ENCODE results near the gene RAC2. TPM values are rescaled to one million over a fixed set of nuclear protein-coding genes. Genes with fewer than 3 reads are reported as not detected.
A peak's percentile ranks its signal among the peaks of the same experiment; 100 is the strongest.

The RAC2 gene
- total and polyA plus RNA-seq, 2 of the 8 experiments (the other 6 are each of a cell fraction or from before 2014, with no cell fraction given) = 2.3 to 4.3 TPM

- ChIA-PET POLR2A (ENCODE audit: partially characterized antibody) (no interaction called here), CTCF (ENCODE audit: partially characterized antibody) (interaction anchor here (0.6 to 3.5 kb wide), 5 partner anchors 12 to 1140 kb away, joined by 3 to 25 read pairs (median 4); no protein-coding TSS in a partner anchor)
- Histone ChIP-seq H4K91ac (replicated peaks; ENCODE audit: insufficient read length, low read length) (peak overlapping the region; percentile 26), H3K14ac (ENCODE audit: insufficient read length) (no peak overlapping the region), H2AK5ac (ENCODE audit: low read depth, low read length) (no peak overlapping the region), H3K23ac (ENCODE audit: insufficient read length) (no peak overlapping the region), H4K20me1 (replicated peaks in 1 of 2; ENCODE audit: control insufficient read depth in 1 of 2, insufficient read depth in 2 of 2, low read length in 2 of 2) (no peaks in the 10 kb centered on the region), H3K23me2 (ENCODE audit: low read depth, low read length) (no peaks in the 10 kb centered on the region), H2BK12ac (ENCODE audit: low read depth, low read length) (0 out of 2 replicates have a peak overlapping the region, but pooled peaks have one; percentile 30), H3K79me2 (ENCODE audit: control insufficient read depth in 1 of 2, insufficient read depth in 2 of 2, low read length in 2 of 2) (no peaks in the 10 kb centered on the region), H2BK15ac (ENCODE audit: low read length) (no peak overlapping the region), H3K56ac (replicated peaks; ENCODE audit: insufficient read length, low read depth, low read length) (no peak overlapping the region), H2BK120ac (replicated peaks; ENCODE audit: low read depth, low read length) (no peak overlapping the region), H3K9ac (replicated peaks in 1 of 4; ENCODE audit: extremely low read depth in 1 of 4, low read depth in 3 of 4, low read length in 3 of 4) (no peak overlapping the region), H4K8ac (ENCODE audit: extremely low read depth, insufficient read depth, low read length) (no peak overlapping the region), H3K4ac (replicated peaks; ENCODE audit: insufficient read length, low read depth, low read length) (no peak overlapping the region), H3K36me3 (ENCODE audit: control insufficient read depth in 2 of 4, insufficient read depth in 4 of 4, low read length in 3 of 4) (no peaks in the 10 kb centered on the region), H3K79me1 (ENCODE audit: low read depth, low read length) (no peaks in the 10 kb centered on the region), H3K18ac (ENCODE audit: extremely low read depth, low read length) (no peak overlapping the region; the same call in 1 of the 2 replicates), H3K4me1 (replicated peaks in 1 of 4; ENCODE audit: control insufficient read depth in 3 of 4, insufficient read depth in 4 of 4, low read length in 3 of 4) (peaks cover 0 to 11% (median 4%) of the 10 kb centered on the region in 4 experiments; a peak in 4 of 7 replicates), H3K4me2 (ENCODE audit: insufficient read depth in 1 of 2, low read depth in 2 of 2, low read length in 2 of 2) (no peak overlapping the region), H3K27ac (ENCODE audit: low read depth, low read length) (no peak overlapping the region), H2BK20ac (ENCODE audit: low read length) (no peak overlapping the region), H4K5ac (ENCODE audit: insufficient read length, low read depth, low read length) (no peak overlapping the region), H3K9me3 (ENCODE audit: insufficient read depth in 2 of 2, low read depth in 1 of 2, low read length in 1 of 2) (no peaks in the 10 kb centered on the region), H2BK5ac (ENCODE audit: low read depth, low read length) (no peak overlapping the region; the same call in 1 of the 2 replicates), H3K27me3 (replicated peaks in 1 of 4; ENCODE audit: control insufficient read depth in 3 of 4, extremely low read depth in 1 of 4, insufficient read depth in 3 of 4, low read length in 3 of 4) (no peaks in the 10 kb centered on the region; a peak in 1 of 7 replicates), H3K4me3 (ENCODE audit: extremely low read depth in 1 of 4, insufficient read depth in 2 of 4, low read depth in 3 of 4, low read length in 4 of 4) (no peak overlapping the region), H2AFZ (ENCODE audit: low read length) (no peak overlapping the region; the same call in 1 of the 2 replicates)
- 84% methylated on average over 17 of the region's 17 CpGs; no CpG with 5 or more reads in 1 of the 2 experiments for WGBS, 2 experiments (ENCODE audit: extremely low coverage in 1 of 2, insufficient coverage in 1 of 2, insufficient read length in 1 of 2, insufficient replicate concordance in 2 of 2, low coverage in 1 of 2, low lambda C conversion rate in 2 of 2, missing lambda C conversion rate in 1 of 2)
- FAIRE-seq (no peak), DNase-seq (ENCODE audit: low read depth in 1 of 2, low spot score in 2 of 2) (no peak)
- TF ChIP-seq BCL11A (IDR thresholded peaks at IDR 0.05; ENCODE audit: low read depth in 2 of 2, low read length in 2 of 2) (no peak), CHD2 (IDR thresholded peaks at IDR 0.05; ENCODE audit: low read length) (no peak), NRF1 (IDR thresholded peaks at IDR 0.05; ENCODE audit: low read depth, low read length) (no peak), POU5F1 (IDR thresholded peaks at IDR 0.05; ENCODE audit: low read depth, low read length) (no peak), SRF (IDR thresholded peaks at IDR 0.05; ENCODE audit: low read depth, low read length) (no peak), ZNF274 (IDR thresholded peaks at IDR 0.05; ENCODE audit: borderline replicate concordance, extremely low read depth, low read length) (no peak), SIN3A (conservative IDR thresholded peaks at IDR 0.05 in 1 of 2, IDR thresholded peaks at IDR 0.05 in 1 of 2; ENCODE audit: low read depth in 1 of 2, low read length in 2 of 2) (no peak)
These were observed 35.5 kb upstream of the RAC2 start for GRCh38 chr22:37279331-37280181.
